Activated CD8-positive, alpha-beta memory T cell treated with anti-CD3 and anti-CD28 coated beads for 36 hours (primary cell): Measurements from ENCODE around the gene TLE2. TPM values are rescaled to one million over a fixed set of nuclear protein-coding genes. Genes with fewer than 3 reads are reported as not detected.

ENCODE experiments used
- CTCF ChIA-PET: fragments of 350-600 bp; sonication (Branson Sonifier 250); formaldehyde crosslinking; loops from one replicate; lab custom pipeline; 2021; ENCODE audit warnings: antibody characterized with exemption; lab: Charles Lee
- POLR2A ChIA-PET: fragments of 350-600 bp; sonication (Branson Sonifier 250); formaldehyde crosslinking; loops from one replicate; lab custom pipeline; 2021; ENCODE audit warnings: antibody characterized with exemption; lab: Charles Lee
- total RNA-seq, 2 experiments: library from RNA; stranded (reverse); gene quantifications; one replicate each; pipeline ENCODE4 v1.2.3, GENCODE V29; 2021

TLE2 gene
- total RNA-seq, 2 experiments from 2014 or later: 3.1 to 3.8 TPM

- ChIA-PET POLR2A (no interaction called here), CTCF (interaction anchor here (0.6 kb wide), 1 partner anchor 19 kb away, joined by 6 read pairs; no protein-coding TSS in a partner anchor)
Measured at GRCh38 chr19:3045885-3046697, 17.0 kb upstream of the TLE2 start.

DNA sequence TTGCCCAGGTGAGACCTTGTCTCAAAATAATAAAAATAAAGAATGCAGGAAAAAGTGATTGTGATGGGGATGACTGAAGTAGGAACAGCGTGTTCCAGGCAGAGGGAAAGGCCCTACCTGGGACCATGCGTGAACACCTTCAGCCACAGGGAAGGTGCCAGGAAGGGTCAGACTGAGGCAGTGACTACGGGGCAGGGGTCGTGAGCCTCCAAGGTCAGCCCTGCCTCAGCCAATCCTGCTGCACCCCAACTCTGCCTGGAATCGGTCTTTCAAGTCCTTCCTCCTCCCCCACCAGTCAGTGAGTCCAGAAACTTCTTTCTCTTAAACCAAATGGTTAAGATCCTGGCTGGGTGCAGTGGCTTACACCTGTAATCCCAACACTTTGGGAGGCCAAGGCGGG, 16.1 kb upstream of the TLE2 start:
- ChIA-PET POLR2A (no interaction called here), CTCF (no interaction called here)

- POLR2A ChIA-PET: interaction anchor here (1.2 kb wide), 1 partner anchor 19 kb away, joined by 5 read pairs; the partner anchor contains the start of gene TLE5
Measured at GRCh38 chr19:3042621-3043267, 13.7 kb upstream of the TLE2 start.

DNA sequence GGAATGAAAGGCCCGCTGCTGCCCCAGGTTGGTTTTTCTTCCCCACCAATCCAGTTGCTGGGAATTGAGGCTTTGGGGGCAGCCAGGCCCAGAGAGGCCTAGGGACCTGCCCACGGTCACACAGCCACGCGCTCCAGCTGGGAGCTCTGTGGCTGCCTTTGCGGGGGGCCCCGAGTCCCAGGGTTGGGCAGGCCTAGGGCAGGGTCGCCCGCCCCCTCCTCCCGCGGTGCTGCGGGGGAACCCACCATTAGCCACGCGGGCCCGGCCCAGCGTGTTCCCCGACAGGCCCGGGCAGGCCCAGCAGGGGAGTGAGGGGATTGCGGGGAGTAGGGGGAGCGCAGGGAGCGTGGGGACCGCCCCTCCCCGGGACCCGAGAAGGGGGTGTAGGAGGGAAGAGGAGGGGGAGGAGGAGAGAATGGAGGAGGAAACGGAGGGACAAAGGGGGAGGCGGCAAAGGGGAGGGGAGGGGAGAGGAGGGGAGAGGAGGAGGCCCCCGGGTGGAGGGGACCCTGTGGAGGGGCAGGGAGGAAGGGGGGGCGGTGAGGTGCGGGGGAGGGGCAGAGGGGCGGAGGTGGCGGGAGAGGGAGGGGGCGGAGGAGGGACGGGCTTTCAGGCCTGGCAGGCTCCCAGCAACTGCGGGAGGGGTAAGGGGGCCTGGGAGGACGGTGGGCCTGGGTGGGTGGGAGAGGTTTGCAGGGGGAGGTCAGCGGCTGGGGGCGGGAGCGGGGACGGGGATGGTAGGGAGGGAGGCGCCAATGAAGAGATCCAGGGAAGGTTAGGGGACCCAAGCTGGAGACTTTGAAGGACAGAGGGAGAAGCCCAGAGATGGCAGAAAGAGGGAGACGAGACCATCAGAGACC, 12.9 kb upstream of the TLE2 start:
- ChIA-PET POLR2A (interaction anchor here (1.2 kb wide), 1 partner anchor 20 kb away, joined by 5 read pairs; the partner anchor contains the start of gene TLE5), CTCF (interaction anchor here (0.5 to 1.3 kb wide), 3 partner anchors 20 to 150 kb away, joined by 3 to 5 read pairs (median 4); partner anchors contain the start of gene TLE5)

More at GRCh38 chr19:3042621-3043267, 13.7 kb upstream of the TLE2 start:
- CTCF ChIA-PET: interaction anchor here (0.6 to 1.3 kb wide), 5 partner anchors 18 to 81 kb away, joined by 3 to 5 read pairs (median 4); partner anchors contain the start of gene TLE5

DNA sequence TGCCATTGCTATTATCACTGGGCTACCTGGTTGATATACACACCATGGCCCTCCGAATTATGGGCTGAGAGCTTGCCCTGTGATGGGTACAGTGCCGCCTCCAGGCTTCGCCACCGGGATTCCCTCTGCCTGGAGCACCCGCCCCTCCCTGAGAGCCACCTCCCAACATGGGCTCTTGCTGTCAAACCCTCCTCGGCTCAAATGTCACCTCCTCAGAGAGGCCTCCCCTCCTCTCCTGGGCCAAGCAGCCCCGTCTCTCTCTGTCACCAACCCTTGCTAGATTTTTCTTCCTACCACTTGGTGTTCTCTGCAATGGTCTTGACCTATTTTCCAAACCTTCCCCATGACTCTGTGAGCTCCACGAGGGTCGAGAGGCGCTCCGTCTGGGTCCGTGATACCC, 12.2 kb upstream of the TLE2 start:
- CTCF ChIA-PET: interaction anchor here (0.6 kb wide), 1 partner anchor 60 kb away, joined by 3 read pairs; no protein-coding TSS in a partner anchor

GRCh38 chr19:3039641-3040077, 10.6 kb upstream of the TLE2 start:
- ChIA-PET POLR2A (interaction anchor here (0.6 kb wide), 2 partner anchors 23 to 25 kb away, joined by 3 to 4 read pairs; no protein-coding TSS in a partner anchor), CTCF (interaction anchor here (0.5 to 1.4 kb wide), 4 partner anchors 17 to 64 kb away, joined by 3 to 4 read pairs (median 3); no protein-coding TSS in a partner anchor)

More for the DNA sequence above, 12.2 kb upstream of the TLE2 start:
- POLR2A ChIA-PET: interaction anchor here (0.6 kb wide), 1 partner anchor 25 kb away, joined by 3 read pairs; no protein-coding TSS in a partner anchor

DNA sequence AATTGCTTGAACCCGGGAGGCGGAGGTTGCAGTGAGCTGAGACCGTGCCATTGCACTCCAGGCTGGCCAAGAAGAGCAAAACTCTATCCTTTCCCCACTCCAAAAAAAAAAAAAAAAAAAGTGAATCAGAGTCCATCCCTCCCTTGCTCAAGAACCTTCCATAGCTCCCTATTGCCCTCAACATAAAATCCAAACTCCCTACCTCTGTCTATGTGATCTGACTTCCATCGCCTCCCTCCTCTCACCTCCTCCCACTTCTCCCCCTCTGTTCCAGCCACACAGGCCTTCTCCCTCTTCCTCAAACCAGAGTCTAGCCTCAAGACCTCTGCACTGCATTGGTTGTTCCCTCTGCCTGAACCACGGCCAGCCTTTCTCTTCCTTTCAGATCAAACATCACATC, 10.0 kb upstream of the TLE2 start:
- CTCF ChIA-PET: interaction anchor here (0.5 to 1.4 kb wide), 3 partner anchors 17 to 24 kb away, joined by 3 read pairs; no protein-coding TSS in a partner anchor
- POLR2A ChIA-PET: interaction anchor here (0.6 kb wide), 1 partner anchor 247 kb away, joined by 5 read pairs; no protein-coding TSS in a partner anchor

DNA sequence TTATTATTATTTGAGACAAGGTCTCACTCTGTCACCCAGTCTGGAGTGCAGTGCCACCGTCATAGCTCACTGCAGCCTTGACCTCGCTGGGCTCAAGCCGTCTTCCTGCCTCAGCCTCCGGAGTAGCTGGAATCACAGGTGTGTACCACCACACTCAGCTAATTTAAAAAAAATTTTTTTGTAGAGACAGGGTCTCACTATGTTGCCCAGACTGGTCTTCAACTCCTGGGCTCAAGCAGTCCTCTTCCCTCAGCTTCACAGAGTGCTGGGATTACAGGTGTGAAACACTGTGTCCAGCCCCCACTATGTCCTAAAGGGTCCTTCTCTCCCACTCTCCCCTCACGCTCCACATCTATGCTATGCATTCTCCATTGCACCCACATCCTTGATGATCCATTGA, 9.1 kb upstream of the TLE2 start:
- POLR2A ChIA-PET: no interaction called here
- CTCF ChIA-PET: interaction anchor here (1.3 kb wide), 1 partner anchor 76 kb away, joined by 3 read pairs; no protein-coding TSS in a partner anchor

DNA sequence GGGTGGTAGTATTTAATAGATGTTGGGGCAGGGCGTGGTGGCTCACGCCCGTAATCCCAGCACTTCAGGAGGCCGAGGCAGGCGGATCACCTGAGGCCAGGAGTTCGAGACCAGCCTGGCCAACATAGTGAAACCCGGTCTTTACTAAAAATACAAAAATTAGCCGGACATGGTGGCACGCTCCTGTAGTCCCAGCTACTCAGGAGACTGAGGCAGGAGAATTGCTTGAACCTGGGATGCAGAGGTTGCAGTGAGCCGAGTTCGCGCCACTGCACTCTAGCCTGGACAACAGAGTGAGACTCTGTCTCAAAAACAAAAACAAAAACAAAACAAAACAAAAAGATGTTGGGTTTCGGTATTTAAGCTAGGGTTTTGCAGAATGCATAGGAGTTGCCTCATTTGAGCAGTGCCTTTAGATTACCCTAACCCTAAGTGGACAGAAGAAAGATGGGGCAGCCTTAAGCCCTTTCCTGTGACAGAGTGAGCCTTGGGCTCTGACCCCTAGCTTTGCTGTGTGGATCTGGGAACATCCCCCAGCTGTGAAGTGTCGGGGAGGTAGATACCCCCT, 8.0 kb upstream of the TLE2 start:
- ChIA-PET POLR2A (interaction anchor here (1.7 kb wide), 1 partner anchor 23 kb away, joined by 13 read pairs; no protein-coding TSS in a partner anchor), CTCF (interaction anchor here (0.7 to 1.3 kb wide), 3 partner anchors 16 to 75 kb away, joined by 3 read pairs; no protein-coding TSS in a partner anchor)

GRCh38 chr19:3036119-3036976, 7.3 kb upstream of the TLE2 start:
- CTCF ChIA-PET: interaction anchor here (0.7 to 1.4 kb wide), 9 partner anchors 18 to 128 kb away, joined by 3 to 4 read pairs (median 3); partner anchors contain the start of gene TLE6

DNA sequence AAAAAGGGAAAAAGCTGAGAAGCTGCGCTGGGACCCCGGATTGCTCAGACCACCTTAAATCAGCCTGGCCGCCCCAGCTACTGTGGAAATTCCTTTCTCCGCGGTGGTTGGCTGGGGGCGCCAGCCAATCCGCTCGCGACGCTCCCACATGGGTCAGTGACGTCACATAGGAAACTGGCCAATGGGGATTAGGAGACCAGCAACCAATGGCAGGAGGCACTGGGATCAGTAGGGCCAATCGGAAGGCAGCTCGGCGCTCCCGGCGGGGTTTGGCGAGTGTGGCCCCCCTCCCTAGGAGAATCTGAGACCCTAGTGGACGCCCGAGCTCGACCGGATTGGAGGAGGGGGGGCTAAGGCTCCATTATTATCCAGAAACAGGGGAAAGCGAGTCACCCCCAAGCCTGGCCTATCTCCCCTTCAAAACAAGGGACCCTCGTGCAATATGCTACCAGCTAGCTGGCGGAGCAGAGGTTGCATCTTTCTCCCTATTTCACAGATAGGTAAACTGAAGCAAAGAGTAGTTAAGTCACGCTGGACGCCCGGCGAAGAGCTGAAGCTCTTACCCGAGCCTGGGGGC, 6.5 kb upstream of the TLE2 start:
- CTCF ChIA-PET: interaction anchor here (0.7 to 1.5 kb wide), 9 partner anchors 18 to 128 kb away, joined by 3 to 4 read pairs (median 3); no protein-coding TSS in a partner anchor
- POLR2A ChIA-PET: interaction anchor here (0.6 to 1.7 kb wide), 8 partner anchors 11 to 1017 kb away, joined by 3 to 13 read pairs (median 5); no protein-coding TSS in a partner anchor

More at GRCh38 chr19:3036119-3036976, 7.3 kb upstream of the TLE2 start:
- POLR2A ChIA-PET: interaction anchor here (0.5 to 1.7 kb wide), 9 partner anchors 12 to 145 kb away, joined by 3 to 13 read pairs (median 5); no protein-coding TSS in a partner anchor

DNA sequence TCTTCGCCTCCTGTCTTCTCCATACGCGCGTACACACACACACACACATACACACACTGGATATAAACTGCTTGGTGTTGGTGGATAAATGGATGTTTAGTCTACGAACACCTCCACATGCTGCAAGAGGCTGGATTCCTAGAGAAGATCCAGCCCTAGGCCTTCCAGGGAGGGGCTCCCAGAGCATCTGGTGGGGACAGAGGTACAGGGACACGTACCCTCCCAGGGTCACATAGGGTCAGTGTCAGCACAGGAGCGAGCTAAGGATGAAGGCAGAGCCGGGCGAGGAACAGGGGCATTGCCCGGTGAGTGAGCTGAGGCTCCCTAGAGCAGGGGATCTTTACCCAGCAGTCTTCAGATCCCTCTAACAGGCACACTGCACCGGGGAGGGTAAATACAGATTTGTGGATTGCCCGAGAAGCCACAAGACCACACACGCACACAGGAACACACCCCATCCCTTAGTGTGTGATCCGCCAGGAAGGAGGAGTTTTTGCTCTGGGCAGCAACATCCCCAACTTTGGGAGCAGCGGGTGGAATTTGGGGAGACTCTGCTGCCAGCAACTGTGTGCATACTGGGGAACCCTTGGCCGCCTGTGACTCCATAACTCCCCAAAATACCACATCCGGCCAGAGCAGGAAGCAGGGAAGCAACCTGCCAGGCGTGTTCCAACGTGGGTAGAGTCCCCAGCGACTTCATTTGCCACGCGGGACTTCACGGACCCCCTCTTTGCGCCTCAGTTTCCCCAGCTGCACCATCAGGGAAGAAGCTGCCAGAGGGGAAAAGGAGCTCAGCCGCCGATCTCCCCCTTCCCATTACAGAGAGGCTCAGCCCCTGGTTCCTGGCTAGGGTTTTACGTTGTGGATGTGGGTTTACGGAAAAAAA, 5.8 kb upstream of the TLE2 start:
- ChIA-PET POLR2A (interaction anchor here (0.6 to 1.7 kb wide), 9 partner anchors 10 to 1016 kb away, joined by 3 to 13 read pairs (median 5); no protein-coding TSS in a partner anchor), CTCF (interaction anchor here (1.1 to 1.5 kb wide), 5 partner anchors 22 to 129 kb away, joined by 3 to 4 read pairs (median 3); no protein-coding TSS in a partner anchor)

- ChIA-PET POLR2A (interaction anchor here (0.6 kb wide), 1 partner anchor 77 kb away, joined by 4 read pairs; no protein-coding TSS in a partner anchor), CTCF (interaction anchor here (0.6 to 1.5 kb wide), 2 partner anchors 23 to 41 kb away, joined by 3 to 4 read pairs; no protein-coding TSS in a partner anchor)
Measured at GRCh38 chr19:3034406-3034655, 5.3 kb upstream of the TLE2 start.

GRCh38 chr19:3033595-3034405, 4.7 kb upstream of the TLE2 start:
- ChIA-PET POLR2A (interaction anchor here (0.6 kb wide), 1 partner anchor 78 kb away, joined by 4 read pairs; no protein-coding TSS in a partner anchor), CTCF (interaction anchor here (0.6 kb wide), 1 partner anchor 23 kb away, joined by 3 read pairs; no protein-coding TSS in a partner anchor)
